Activated CD4-positive, alpha-beta T cell treated with anti-CD3 and anti-CD28 coated beads for 36 hours (primary cell): ENCODE results near the gene CHN1. TPM values are rescaled to one million over a fixed set of nuclear protein-coding genes. Genes with fewer than 3 reads are reported as not detected.

ENCODE experiments used
- ATAC-seq: fragments of 200-7000 bp; cut with Tn5 transposase; one replicate; pipeline ENCODE4 v1.10.0; 2021; ENCODE audit warnings: mild to moderate bottlenecking, moderate library complexity
- CTCF ChIA-PET: fragments of 350-600 bp; sonication (Branson Sonifier 250); formaldehyde crosslinking; loops from one replicate; lab custom pipeline; 2021; ENCODE audit warnings: antibody characterized with exemption; lab: Charles Lee
- POLR2A ChIA-PET: fragments of 350-600 bp; sonication (Branson Sonifier 250); formaldehyde crosslinking; loops from one replicate; lab custom pipeline; 2021; ENCODE audit warnings: antibody characterized with exemption, inconsistent platforms; lab: Charles Lee
- DNase-seq: peaks from one replicate; pipeline ENCODE4 v3.0.0-alpha.2; 2020
- H3K27ac Mint-ChIP-seq: one replicate; pipeline ENCODE4 v1.8.0; 2021; ENCODE audit warnings: mixed read lengths
- H3K27me3 Mint-ChIP-seq: one replicate; pipeline ENCODE4 v1.8.0; 2021; ENCODE audit warnings: mixed read lengths
- H3K36me3 Mint-ChIP-seq: one replicate; pipeline ENCODE4 v1.8.0; 2021; ENCODE audit warnings: low read depth, mixed read lengths
- H3K4me1 Mint-ChIP-seq: one replicate; pipeline ENCODE4 v1.8.0; 2021; ENCODE audit warnings: mixed read lengths
- H3K4me3 Mint-ChIP-seq: one replicate; pipeline ENCODE4 v1.8.0; 2021; ENCODE audit warnings: mild to moderate bottlenecking, moderate library complexity, mixed read lengths
- H3K9me3 Mint-ChIP-seq: one replicate; pipeline ENCODE4 v1.8.0; 2021; ENCODE audit warnings: low read depth, mixed read lengths
- intact Hi-C, 2 experiments: fragments of 100-400 bp; cut with DNase I in 1 of 2; cut with micrococcal nuclease in 1 of 2; formaldehyde crosslinking; loops; one replicate each; pipeline versions ENCODE4 v1.14.2 to v1.15.1; 2022 to 2024; cut with DNase I, micrococcal nuclease
- total RNA-seq, 2 experiments: library from RNA; stranded (reverse); gene quantifications; one replicate each; pipeline ENCODE4 v1.2.3, GENCODE V29; 2021

The CHN1 gene
- total RNA-seq, 2 experiments from 2014 or later, result 3.8 TPM

GRCh38 chr2:175002547-175003274, 2.5 kb downstream of the CHN1 start:
- no peak overlapping the region for H3K27ac Mint-ChIP-seq
- H3K4me1 Mint-ChIP-seq, result peaks cover 6% of the 10 kb centered on the region
- intact Hi-C loops, result no loop called here
- DNase-seq (no peak), ATAC-seq (no peak)
- H3K9me3 Mint-ChIP-seq, result no peaks in the 10 kb centered on the region
- ChIA-PET CTCF (interaction anchor here (0.7 to 1.5 kb wide), 4 partner anchors 12 to 253 kb away, joined by 3 to 5 read pairs (median 3); no protein-coding TSS in a partner anchor), POLR2A (no interaction called here)
- peaks cover 41% of the 10 kb centered on the region for H3K27me3 Mint-ChIP-seq
- no peaks in the 10 kb centered on the region for H3K36me3 Mint-ChIP-seq
- no peak overlapping the region for H3K4me3 Mint-ChIP-seq

- Mint-ChIP-seq H3K9me3 (no peaks in the 10 kb centered on the region), H3K36me3 (no peaks in the 10 kb centered on the region), H3K4me1 (peaks cover 6% of the 10 kb centered on the region), H3K27ac (no peak overlapping the region), H3K4me3 (no peak overlapping the region), H3K27me3 (peaks cover 35% of the 10 kb centered on the region)
- POLR2A ChIA-PET, result no interaction called here
- CTCF ChIA-PET, result interaction anchor here (1.5 kb wide), 1 partner anchor 252 kb away, joined by 5 read pairs; no protein-coding TSS in a partner anchor
- no peak for DNase-seq
- ATAC-seq, result no peak
- intact Hi-C loops, result no loop called here
Observed at GRCh38 chr2:175001566-175001965, 3.6 kb downstream of the CHN1 start.

DNA sequence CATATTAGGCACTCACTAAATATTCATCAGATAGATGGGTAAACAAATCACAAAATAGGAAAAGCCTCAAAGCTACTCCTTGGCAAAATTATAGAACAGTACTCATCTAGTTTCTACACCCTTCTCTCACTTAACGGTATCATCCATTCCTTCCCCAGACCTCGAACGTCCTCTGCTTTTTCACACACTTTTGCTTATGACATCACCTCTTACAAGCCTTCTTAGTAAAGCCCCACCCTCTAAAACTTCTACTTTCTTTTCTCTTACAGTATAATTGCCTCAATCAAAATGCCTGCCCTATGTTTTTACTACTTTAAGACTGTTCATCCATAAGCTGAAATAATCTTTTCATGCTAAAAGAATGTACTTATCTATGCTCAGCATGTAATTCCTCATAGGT, 8.1 kb downstream of the CHN1 start:
- ChIA-PET POLR2A (no interaction called here), CTCF (interaction anchor here (0.7 to 1.5 kb wide), 4 partner anchors 8 to 297 kb away, joined by 3 to 5 read pairs (median 4); partner anchors contain the start of gene CHN1)
- Mint-ChIP-seq H3K36me3 (no peaks in the 10 kb centered on the region), H3K4me1 (peaks cover 2% of the 10 kb centered on the region), H3K27me3 (peaks cover 13% of the 10 kb centered on the region), H3K27ac (no peak overlapping the region), H3K4me3 (no peak overlapping the region), H3K9me3 (no peaks in the 10 kb centered on the region)
- intact Hi-C loops, result no loop called here
- ATAC-seq (no peak), DNase-seq (no peak)

DNA sequence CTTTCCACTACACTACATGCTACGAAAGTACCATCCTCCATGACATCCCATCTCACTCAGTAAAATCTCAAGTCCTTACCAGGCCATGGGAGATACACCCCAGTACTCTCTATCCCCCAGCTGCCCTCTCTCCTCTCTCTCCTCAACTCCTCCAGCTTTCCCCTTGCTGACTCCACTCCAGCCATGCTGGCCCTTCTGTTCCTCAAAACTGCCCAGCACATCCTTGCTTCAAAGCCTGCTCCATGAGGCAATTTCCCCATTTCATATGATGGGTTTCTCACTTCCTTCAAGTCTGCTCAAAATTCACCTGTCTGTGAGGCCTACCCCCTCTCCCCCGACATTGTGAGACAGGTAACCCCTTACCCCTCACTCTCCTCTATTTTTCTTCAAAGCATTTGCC, 8.6 kb downstream of the CHN1 start:
- intact Hi-C loops, result no loop called here

GRCh38 chr2:174994381-174994780, 10.8 kb downstream of the CHN1 start:
- no peak overlapping the region for H3K4me3 Mint-ChIP-seq
- ChIA-PET POLR2A (no interaction called here), CTCF (interaction anchor here (0.8 to 1.8 kb wide), 7 partner anchors 10 to 531 kb away, joined by 3 to 6 read pairs (median 4); partner anchors contain the start of gene CHN1)
- no peaks in the 10 kb centered on the region for H3K9me3 Mint-ChIP-seq
- intact Hi-C loops, result no loop called here
- DNase-seq (no peak), ATAC-seq (no peak)
- peaks cover 2% of the 10 kb centered on the region for H3K27me3 Mint-ChIP-seq
- H3K36me3 Mint-ChIP-seq, result no peaks in the 10 kb centered on the region
- H3K4me1 Mint-ChIP-seq, result peaks cover 2% of the 10 kb centered on the region
- H3K27ac Mint-ChIP-seq, result no peak overlapping the region

More for the DNA sequence above, 8.6 kb downstream of the CHN1 start:
- no peak overlapping the region for H3K27ac Mint-ChIP-seq
- ATAC-seq (no peak), DNase-seq (no peak)
- no peaks in the 10 kb centered on the region for H3K9me3 Mint-ChIP-seq
- POLR2A ChIA-PET, result interaction anchor here (0.6 kb wide), 1 partner anchor 15 kb away, joined by 4 read pairs; no protein-coding TSS in a partner anchor
- CTCF ChIA-PET, result interaction anchor here (0.7 to 1.5 kb wide), 3 partner anchors 9 to 248 kb away, joined by 4 to 5 read pairs (median 5); partner anchors contain the start of gene CHN1
- peaks cover 2% of the 10 kb centered on the region for H3K4me1 Mint-ChIP-seq
- H3K36me3 Mint-ChIP-seq, result no peaks in the 10 kb centered on the region
- no peak overlapping the region for H3K4me3 Mint-ChIP-seq
- peaks cover 11% of the 10 kb centered on the region for H3K27me3 Mint-ChIP-seq

DNA sequence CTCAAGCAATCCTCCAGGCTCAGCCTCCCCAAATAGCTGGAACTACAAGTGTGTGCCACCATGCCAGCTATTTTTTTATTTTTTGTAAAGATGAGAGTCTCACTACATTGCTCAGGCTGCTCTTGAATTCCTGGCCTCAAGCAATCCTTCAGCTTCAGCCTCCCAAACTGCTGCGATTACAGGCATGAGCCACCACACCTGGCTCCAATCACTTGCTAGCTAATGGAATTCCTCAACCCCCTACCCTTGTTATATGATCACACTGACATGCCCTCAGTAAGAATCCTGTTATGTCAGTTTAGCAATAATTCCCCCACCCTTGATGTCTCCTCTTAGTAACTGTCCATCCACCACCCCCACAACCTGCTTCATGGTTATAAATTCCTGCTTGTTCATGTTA, 12.3 kb downstream of the CHN1 start:
- Mint-ChIP-seq H3K4me3 (no peak overlapping the region), H3K9me3 (no peaks in the 10 kb centered on the region), H3K27me3 (peaks cover 2% of the 10 kb centered on the region), H3K27ac (no peak overlapping the region), H3K36me3 (no peaks in the 10 kb centered on the region), H3K4me1 (no peaks in the 10 kb centered on the region)
- no peak for DNase-seq
- ChIA-PET CTCF (interaction anchor here (0.7 to 1.8 kb wide), 3 partner anchors 222 to 296 kb away, joined by 3 to 6 read pairs (median 4); no protein-coding TSS in a partner anchor), POLR2A (no interaction called here)
- ATAC-seq, result no peak
- intact Hi-C loops, result no loop called here

- Mint-ChIP-seq H3K4me1 (no peaks in the 10 kb centered on the region), H3K27ac (no peak overlapping the region), H3K9me3 (no peaks in the 10 kb centered on the region), H3K4me3 (no peak overlapping the region), H3K36me3 (no peaks in the 10 kb centered on the region), H3K27me3 (peaks cover 6% of the 10 kb centered on the region)
- CTCF ChIA-PET, result interaction anchor here (1.0 to 3.6 kb wide), 5 partner anchors 12 to 286 kb away, joined by 3 to 24 read pairs (median 11); no protein-coding TSS in a partner anchor
- POLR2A ChIA-PET, result no interaction called here
- intact Hi-C loops, result loop anchor here (1.0 to 5.0 kb wide), 4 partner anchors 214 to 283 kb away; no protein-coding TSS in a partner anchor
- DNase-seq (no peak), ATAC-seq (no peak)
Observed at GRCh38 chr2:174985614-174986013, 19.6 kb downstream of the CHN1 start.

DNA sequence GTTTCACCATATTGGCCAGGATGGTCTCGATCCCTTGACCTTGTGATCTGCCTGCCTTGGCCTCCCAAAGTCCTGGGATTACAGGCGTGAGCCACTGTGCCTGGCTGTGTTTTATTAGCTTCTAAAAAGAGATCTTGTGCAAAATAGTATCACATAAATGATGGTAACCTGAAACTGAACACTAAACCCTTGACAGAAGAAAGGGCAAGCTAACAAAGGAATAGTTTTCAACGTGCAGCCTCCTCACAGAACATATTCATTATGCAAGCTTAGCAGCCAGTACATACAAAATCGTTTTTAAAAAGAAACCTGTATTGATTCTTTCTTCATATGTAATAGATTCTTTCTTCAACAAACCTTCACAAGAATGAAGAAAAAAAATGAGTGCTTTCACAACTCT, 20.6 kb downstream of the CHN1 start:
- Mint-ChIP-seq H3K9me3 (no peaks in the 10 kb centered on the region), H3K27ac (no peak overlapping the region), H3K36me3 (no peaks in the 10 kb centered on the region), H3K4me3 (no peak overlapping the region), H3K4me1 (no peaks in the 10 kb centered on the region), H3K27me3 (peaks cover 4% of the 10 kb centered on the region)
- ATAC-seq (no peak), DNase-seq (no peak)
- POLR2A ChIA-PET, result no interaction called here
- intact Hi-C loops, result loop anchor here in 1 of 2 experiments (2.0 kb wide), 1 partner anchor 214 kb away; no protein-coding TSS in a partner anchor
- CTCF ChIA-PET, result interaction anchor here (0.8 to 3.6 kb wide), 9 partner anchors 10 to 285 kb away, joined by 3 to 24 read pairs (median 3); no protein-coding TSS in a partner anchor

- no peak overlapping the region for H3K4me3 Mint-ChIP-seq
- CTCF ChIA-PET, result interaction anchor here (0.9 to 1.4 kb wide), 4 partner anchors 9 to 284 kb away, joined by 3 to 5 read pairs (median 4); no protein-coding TSS in a partner anchor
- H3K36me3 Mint-ChIP-seq, result no peaks in the 10 kb centered on the region
- no peaks in the 10 kb centered on the region for H3K9me3 Mint-ChIP-seq
- H3K27ac Mint-ChIP-seq, result no peak overlapping the region
- intact Hi-C loops, result no loop called here
- no peak for DNase-seq
- H3K27me3 Mint-ChIP-seq, result peaks cover 6% of the 10 kb centered on the region
- POLR2A ChIA-PET, result interaction anchor here (0.8 kb wide), 1 partner anchor 15 kb away, joined by 4 read pairs; no protein-coding TSS in a partner anchor
- no peak for ATAC-seq
- H3K4me1 Mint-ChIP-seq, result no peaks in the 10 kb centered on the region
Observed at GRCh38 chr2:174981331-174981730, 23.9 kb downstream of the CHN1 start.

- Mint-ChIP-seq H3K4me1 (peaks cover 2% of the 10 kb centered on the region), H3K27ac (no peak overlapping the region), H3K9me3 (no peaks in the 10 kb centered on the region), H3K27me3 (peaks cover 8% of the 10 kb centered on the region), H3K4me3 (no peak overlapping the region), H3K36me3 (no peaks in the 10 kb centered on the region)
- POLR2A ChIA-PET, result no interaction called here
- intact Hi-C loops, result no loop called here
- CTCF ChIA-PET, result interaction anchor here (0.8 to 1.1 kb wide), 2 partner anchors 10 to 14 kb away, joined by 3 to 4 read pairs; no protein-coding TSS in a partner anchor
- DNase-seq (no peak), ATAC-seq (no peak)
Observed at GRCh38 chr2:174979996-174980395, 25.2 kb downstream of the CHN1 start.

- peaks cover 2% of the 10 kb centered on the region for H3K4me1 Mint-ChIP-seq
- ATAC-seq, result no peak
- POLR2A ChIA-PET, result no interaction called here
Observed at GRCh38 chr2:174977364-174977763, 27.8 kb downstream of the CHN1 start.

More at GRCh38 chr2:174977364-174977763, 27.8 kb downstream of the CHN1 start:
- Mint-ChIP-seq H3K36me3 (no peaks in the 10 kb centered on the region), H3K27ac (no peak overlapping the region), H3K27me3 (peaks cover 5% of the 10 kb centered on the region), H3K4me3 (no peak overlapping the region), H3K9me3 (no peaks in the 10 kb centered on the region)
- CTCF ChIA-PET, result no interaction called here
- DNase-seq, result no peak
- intact Hi-C loops, result no loop called here
